ENCODE measurements around the gene ARHGAP24. TPM values are rescaled to one million over a fixed set of nuclear protein-coding genes. Genes with fewer than 3 reads are reported as not detected.

Gene ARHGAP24
- total and polyA plus RNA-seq, 2 donors (not counting 3 experiments of a cell fraction or from before 2014, with no cell fraction given), result 52.1 to 79.4 TPM

- no peak overlapping the region for H3K4me2 ChIP-seq (ENCODE audit: insufficient read depth, low read length)
- H2AFZ ChIP-seq (ENCODE audit: low read depth, low read length), result no peak overlapping the region
- no peak for FAIRE-seq
- intact Hi-C loops (cut with micrococcal nuclease), result no loop called here
- TF ChIP-seq EZH2 (IDR thresholded peaks at IDR 0.05; ENCODE audit: borderline replicate concordance, low read depth, low read length, severe bottlenecking), result no peak
- TF ChIP-seq MAX (IDR thresholded peaks at IDR 0.05; ENCODE audit: insufficient read depth, insufficient read length), result no peak
- TF ChIP-seq FOS (IDR thresholded peaks at IDR 0.05; ENCODE audit: borderline replicate concordance, insufficient read depth, low read length), result no peak
- TF ChIP-seq CTCF (IDR thresholded peaks at IDR 0.05; ENCODE audit: extremely low read depth in 1 of 2, insufficient read depth in 1 of 2, low read depth in 1 of 2, low read length in 2 of 2), result no peak
- no peak for TF ChIP-seq POLR2AphosphoS5 (IDR thresholded peaks at IDR 0.05; ENCODE audit: insufficient read depth, low read depth, low read length)
- no peak for TF ChIP-seq JUN (IDR thresholded peaks at IDR 0.05; ENCODE audit: borderline replicate concordance, insufficient read depth, insufficient read length, low read depth)
- TF ChIP-seq MYC (IDR thresholded peaks at IDR 0.05; ENCODE audit: low read depth, low read length), result no peak
- TF ChIP-seq POLR2A (IDR thresholded peaks at IDR 0.05; ENCODE audit: low read depth, low read length), result no peak
- TF ChIP-seq GATA2 (IDR thresholded peaks at IDR 0.05; ENCODE audit: insufficient read depth, insufficient read length, low read depth, low read length), result no peak
- BruUV-seq (replicated peaks), result no TSS peak
- H3K36me3 ChIP-seq (ENCODE audit: control insufficient read depth in 2 of 2, extremely low read depth in 1 of 2, insufficient read depth in 2 of 2, low read length in 2 of 2), result no peaks in the 10 kb centered on the region
- POLR2A ChIA-PET, result no interaction called here
- no peaks in the 10 kb centered on the region for H3K79me2 ChIP-seq (ENCODE audit: control insufficient read depth, insufficient read depth, low read length)
- H3K4me1 ChIP-seq (ENCODE audit: control insufficient read depth, extremely low read depth, insufficient read depth, low read length), result no peaks in the 10 kb centered on the region
- no peak overlapping the region for H3K27ac ChIP-seq (ENCODE audit: insufficient read depth, low read depth, low read length)
- dilution Hi-C loops (cut with MboI; ENCODE audit: extremely low pct_ligation_motif_present, low sequenced_read_pairs), result no loop called here
- no peaks in the 10 kb centered on the region for H3K9me3 ChIP-seq (replicated peaks; ENCODE audit: control insufficient read depth, insufficient read depth, low read length)
- H3K27me3 ChIP-seq (ENCODE audit: control insufficient read depth in 2 of 2, insufficient read depth in 2 of 2, low read length in 2 of 2), result peaks cover under 1 to 2% of the 10 kb centered on the region in 2 experiments
- H3K9me1 ChIP-seq (replicated peaks; ENCODE audit: control insufficient read depth, extremely low read depth, insufficient read depth, low read length), result no peaks in the 10 kb centered on the region
- H3K4me3 ChIP-seq (replicated peaks in 1 of 3; ENCODE audit: insufficient read depth in 1 of 3, low read depth in 1 of 3, low read length in 3 of 3), result no peak overlapping the region
- no peaks in the 10 kb centered on the region for H4K20me1 ChIP-seq (replicated peaks; ENCODE audit: control insufficient read depth, extremely low read depth, insufficient read depth, low read length)
- no peak for DNase-seq (ENCODE audit: low read depth, low spot score)
- CTCF ChIA-PET, result interaction anchor here (1.0 kb wide), 3 partner anchors 8 to 10 kb away, joined by 3 read pairs; no protein-coding TSS in a partner anchor
- H3K9ac ChIP-seq (replicated peaks; ENCODE audit: extremely low read depth, insufficient read depth, low read length), result no peak overlapping the region
Observed at GRCh38 chr4:85486425-85487086, 11.6 kb downstream of the ARHGAP24 start.

All from endothelial cell of umbilical vein (primary cell).